ENCODE results near the gene KRT17.

KRT17 gene

GRCh38 chr17:41624208-41625101, at the start of gene KRT17:
Gene KRT17, minus strand, starts transcription at chr17:41624575. Its CDS starts 66 bp downstream, at chr17:41624509.
- FAIRE-seq (no peak), DNase-seq (ENCODE audit: insufficient read length, low spot score) (no peak)

DNA sequence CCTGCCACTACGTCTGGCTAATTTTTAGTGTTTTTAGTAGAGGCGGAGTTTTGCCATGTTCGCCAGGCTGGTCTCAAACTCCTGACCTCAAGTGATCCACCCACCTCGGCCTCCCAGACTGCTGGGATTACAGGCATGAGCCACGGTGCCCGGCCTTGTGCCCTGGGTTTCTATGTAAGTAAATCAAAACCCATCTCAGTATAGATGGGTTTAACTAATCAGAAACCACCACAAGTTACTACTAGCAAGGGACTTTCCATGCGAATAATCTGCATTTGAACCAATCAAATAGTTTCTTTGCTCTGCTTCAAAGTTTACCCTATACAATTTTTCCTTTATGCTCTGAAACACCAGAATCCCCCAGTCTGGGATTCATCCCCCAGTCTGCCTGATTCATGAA, 47.8 kb upstream of the KRT17 start:
- FAIRE-seq = no peak
- no peak for DNase-seq (ENCODE audit: insufficient read length, low spot score)

- FAIRE-seq (no peak), DNase-seq (ENCODE audit: insufficient read length, low spot score) (no peak)
Observed at GRCh38 chr17:41667280-41668041, 43.1 kb upstream of the KRT17 start.

DNA sequence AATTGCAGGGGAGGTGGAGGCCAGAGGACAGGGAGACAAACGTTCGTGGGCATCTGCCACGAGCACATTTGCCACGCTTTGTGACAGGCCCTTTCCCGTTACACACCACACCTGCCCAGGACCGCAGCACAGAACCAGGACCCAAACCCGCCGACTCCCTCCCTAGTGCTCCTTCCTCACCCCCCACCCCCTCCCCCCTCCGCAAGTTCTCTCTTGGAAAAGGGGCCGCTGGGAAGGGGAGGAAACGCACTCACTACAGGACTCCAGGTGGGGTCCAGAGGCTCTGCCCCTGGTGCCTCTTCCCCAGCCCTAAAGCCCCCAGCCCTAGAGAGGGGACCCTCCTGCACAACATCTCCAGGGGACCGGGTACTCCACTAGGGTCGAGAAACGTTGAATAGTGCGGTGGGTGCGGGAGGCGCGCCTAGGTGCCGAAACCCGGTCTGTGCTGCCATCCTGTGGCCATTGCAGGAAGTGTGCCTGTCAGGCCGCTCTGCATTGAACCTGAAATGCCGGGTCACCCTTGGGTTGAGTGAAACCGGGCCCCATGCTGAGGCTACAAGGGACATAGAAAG, 42.4 kb upstream of the KRT17 start:
- FAIRE-seq (peak; percentile 83), DNase-seq (ENCODE audit: insufficient read length, low spot score) (peak; percentile 91)

GRCh38 chr17:41666237-41666641, 41.9 kb upstream of the KRT17 start:
- FAIRE-seq (no peak), DNase-seq (ENCODE audit: insufficient read length, low spot score) (no peak)

- FAIRE-seq (peak; percentile 92), DNase-seq (ENCODE audit: insufficient read length, low spot score) (peak; percentile 99)
Observed at GRCh38 chr17:41665566-41666236, 41.3 kb upstream of the KRT17 start.

- FAIRE-seq = no peak
- no peak for DNase-seq (ENCODE audit: insufficient read length, low spot score)
Observed at GRCh38 chr17:41664587-41665565, 40.5 kb upstream of the KRT17 start.

- DNase-seq (ENCODE audit: insufficient read length, low spot score) (no peak), FAIRE-seq (no peak)
Observed at GRCh38 chr17:41664172-41664457, 39.7 kb upstream of the KRT17 start.

DNA sequence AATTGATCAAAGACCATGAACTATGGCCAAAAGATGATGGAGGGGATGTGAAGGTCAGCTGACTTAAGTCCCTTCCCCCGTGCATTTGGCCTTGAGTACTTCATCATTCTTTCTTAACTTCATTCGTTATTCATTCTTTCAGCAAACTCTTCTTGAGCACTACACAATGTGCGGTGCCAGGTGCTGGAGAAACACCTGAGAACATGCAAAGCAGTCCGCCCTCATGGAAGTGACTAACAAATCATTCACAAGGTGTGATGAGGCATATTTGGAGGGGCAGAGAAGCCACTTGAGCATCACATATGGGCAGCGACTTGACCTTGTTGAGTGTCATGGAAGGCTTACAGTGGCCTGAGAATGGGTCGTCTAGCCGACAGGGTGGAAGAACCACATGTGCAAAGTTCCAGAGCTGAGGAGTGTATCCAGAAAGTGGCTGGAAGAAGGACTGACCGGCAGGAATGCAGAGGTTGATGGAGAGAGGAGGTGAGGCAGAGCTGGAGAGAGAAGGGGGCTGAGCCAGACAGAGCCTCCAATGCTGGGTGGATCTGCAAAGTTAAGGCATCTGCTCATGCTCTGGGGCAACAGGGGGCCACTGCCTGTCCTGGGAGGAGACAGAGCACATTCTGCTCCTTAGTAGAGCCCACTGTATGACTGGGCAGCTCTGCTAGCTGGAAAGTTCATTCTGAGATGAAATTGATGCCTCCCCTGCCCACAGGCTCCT, 39.2 kb upstream of the KRT17 start:
- DNase-seq (ENCODE audit: insufficient read length, low spot score) (no peak), FAIRE-seq (peak; percentile 60)

DNA sequence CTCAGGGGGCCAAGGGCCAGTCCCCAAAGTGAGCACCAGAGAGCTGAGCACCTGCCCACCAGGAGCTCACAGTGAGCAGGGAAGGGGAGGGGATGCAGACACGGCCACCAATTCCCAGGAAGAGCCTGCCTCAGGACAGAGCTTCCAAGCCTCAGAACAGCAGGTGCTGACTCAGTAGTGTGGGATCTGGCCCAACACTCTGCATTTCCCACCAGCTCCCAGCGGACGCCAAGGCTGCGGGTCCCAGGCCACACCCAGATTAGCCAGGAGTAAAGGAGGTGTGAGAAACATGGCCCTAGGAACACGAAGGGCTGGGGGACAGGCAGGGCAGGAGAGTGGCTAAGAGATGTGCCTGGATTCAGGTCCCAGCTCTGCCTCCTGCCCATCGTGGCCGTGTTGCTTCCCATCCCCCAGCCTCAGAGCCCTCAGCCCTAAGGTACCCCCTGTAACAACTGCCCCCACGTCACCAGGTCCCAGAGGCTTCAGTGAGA, 35.9 kb upstream of the KRT17 start:
- no peak for DNase-seq (ENCODE audit: insufficient read length, low spot score)

GRCh38 chr17:41659427-41660212, 35.2 kb upstream of the KRT17 start:
- FAIRE-seq (no peak), DNase-seq (ENCODE audit: insufficient read length, low spot score) (no peak)

More for the DNA sequence above, 35.9 kb upstream of the KRT17 start:
- FAIRE-seq = peak; percentile 31

- FAIRE-seq = no peak
- no peak for DNase-seq (ENCODE audit: insufficient read length, low spot score)
Observed at GRCh38 chr17:41658846-41659245, 34.5 kb upstream of the KRT17 start.

DNA sequence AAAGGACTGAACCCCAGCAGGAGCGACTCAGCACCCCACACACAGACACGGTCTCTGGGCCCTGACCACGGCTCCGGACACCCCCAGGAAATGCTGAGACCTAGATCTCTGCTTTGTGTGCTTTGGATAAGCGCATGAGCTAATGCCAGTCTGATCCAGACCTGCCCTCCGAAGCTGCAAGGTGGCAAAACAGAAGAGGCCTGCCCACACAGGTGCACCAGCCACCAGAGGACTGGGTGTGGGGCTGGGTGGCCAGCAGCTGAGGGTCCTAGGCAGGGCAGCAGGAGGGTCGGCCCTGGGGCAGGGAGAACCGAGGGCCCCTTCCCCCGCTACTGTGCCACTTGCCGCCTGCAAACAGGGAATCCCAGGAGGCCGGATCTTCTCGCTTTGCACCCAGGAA, 33.6 kb upstream of the KRT17 start:
- FAIRE-seq (no peak), DNase-seq (ENCODE audit: insufficient read length, low spot score) (no peak)

GRCh38 chr17:41657176-41657754, 32.9 kb upstream of the KRT17 start:
- no peak for FAIRE-seq
- no peak for DNase-seq (ENCODE audit: insufficient read length, low spot score)

DNA sequence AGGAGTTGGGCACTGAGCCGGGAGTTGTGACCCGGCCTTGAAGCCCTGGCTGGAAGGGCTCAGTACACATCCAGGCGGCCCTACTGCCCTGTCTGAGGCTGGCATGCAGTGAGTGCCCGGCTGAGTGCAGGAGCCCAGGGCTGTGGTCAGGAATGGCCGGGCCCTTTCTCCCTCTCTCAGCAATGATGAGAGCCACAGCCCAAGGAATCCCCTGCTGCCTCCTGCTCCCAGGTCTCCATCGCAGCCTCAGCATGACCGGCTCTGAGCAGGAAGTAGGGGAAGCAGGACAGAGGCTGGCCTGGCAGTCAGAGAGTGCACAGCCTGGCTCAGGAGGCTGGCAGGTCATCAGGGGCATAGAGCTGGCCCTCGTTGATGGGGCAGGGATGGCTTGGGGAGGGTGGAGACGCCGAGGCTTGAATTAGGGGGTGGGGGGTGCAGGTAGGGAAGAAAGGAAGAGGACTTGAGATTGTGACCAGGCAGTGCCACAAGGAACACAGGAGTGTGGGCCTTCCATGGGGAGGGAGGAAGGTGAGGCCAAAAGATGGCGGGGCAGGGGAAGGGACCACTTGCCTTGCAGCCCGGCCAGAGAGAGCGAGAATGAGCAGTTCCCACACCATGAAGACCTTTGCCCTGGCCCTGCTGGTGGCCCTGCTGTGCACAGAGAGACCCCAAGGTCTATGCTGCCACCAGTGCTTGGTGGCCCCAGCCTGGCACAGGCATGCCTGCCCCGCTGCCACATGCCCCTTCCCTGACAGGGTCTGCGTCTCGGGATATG, 32.1 kb upstream of the KRT17 start:
- DNase-seq (ENCODE audit: insufficient read length, low spot score) = no peak
- no peak for FAIRE-seq

GRCh38 chr17:41655611-41656111, 31.3 kb upstream of the KRT17 start:
- FAIRE-seq = no peak

More at GRCh38 chr17:41655611-41656111, 31.3 kb upstream of the KRT17 start:
- DNase-seq (ENCODE audit: insufficient read length, low spot score) = no peak
